Calu3 (cell line): ENCODE results near the gene EPSTI1. TPM values are rescaled to one million over a fixed set of nuclear protein-coding genes. Genes with fewer than 3 reads are reported as not detected.
A peak's percentile ranks its signal among the peaks of the same experiment; 100 is the strongest.
"Not testable (repeated sequence)": the region's sequence is repeated elsewhere in the genome, so short reads cannot be mapped to it uniquely, and the experiment has no call there.

ENCODE experiments used
- Bru-seq: library from RNA; stranded (reverse); fragments of 400-500 nt; gene quantifications from one replicate; lab custom pipeline; 2021; lab: Mats Ljungman, UMichigan
- BruChase-seq, 2 experiments: library from RNA; stranded (reverse); fragments of 400-500 nt; gene quantifications; one replicate each; lab custom pipeline; 2021; lab: Mats Ljungman, UMichigan
- BruUV-seq: library from RNA; stranded (reverse); fragments of 400-500 nt; replicated peaks from 2 replicates; lab custom pipeline; 2021; lab: Mats Ljungman, UMichigan
- CTCF ChIA-PET: fragments of 300-600 bp; sonication (Branson Sonifier 250); formaldehyde crosslinking; loops from one replicate; lab custom pipeline; 2022; ENCODE audit warnings: antibody characterized with exemption; lab: Charles Lee
- DNase-seq: peaks from one replicate; pipeline ENCODE4 v3.0.0; 2022
- H3K27ac Mint-ChIP-seq: one replicate; pipeline ENCODE4 v1.8.0; 2022; ENCODE audit warnings: mixed read lengths; ENCODE audit not compliant: unreplicated experiment
- H3K27me3 Mint-ChIP-seq: one replicate; pipeline ENCODE4 v1.8.0; 2022; ENCODE audit warnings: mixed read lengths; ENCODE audit not compliant: unreplicated experiment
- H3K36me3 Mint-ChIP-seq: one replicate; pipeline ENCODE4 v1.8.0; 2022; ENCODE audit warnings: mild to moderate bottlenecking, moderate library complexity, mixed read lengths; ENCODE audit not compliant: insufficient read depth, unreplicated experiment
- H3K4me1 Mint-ChIP-seq: one replicate; pipeline ENCODE4 v1.8.0; 2022; ENCODE audit warnings: mild to moderate bottlenecking, low read depth, mixed read lengths; ENCODE audit not compliant: unreplicated experiment
- H3K4me3 Mint-ChIP-seq: one replicate; pipeline ENCODE4 v1.8.0; 2022; ENCODE audit warnings: mild to moderate bottlenecking, low read depth, moderate library complexity, mixed read lengths; ENCODE audit not compliant: unreplicated experiment
- H3K9me3 Mint-ChIP-seq: one replicate; pipeline ENCODE4 v1.8.0; 2022; ENCODE audit warnings: low read depth, mixed read lengths; ENCODE audit not compliant: unreplicated experiment
- intact Hi-C: fragments of 100-400 bp; cut with micrococcal nuclease; formaldehyde crosslinking; loops from one replicate; pipeline ENCODE4 v1.10.0; 2022; ENCODE audit not compliant: unreplicated experiment
- long read RNA-seq: library from polyadenylated mRNA; stranded (forward); transcript quantifications from one replicate; pipeline ENCODE4 v2.0.0, GENCODE V29; 2022
- total RNA-seq: library from RNA; stranded (reverse); gene quantifications from 2 replicates; pipeline ENCODE4 v1.2.3, GENCODE V29; 2022
- TF ChIP-seq, protein P1 (sequence below): fragments of 200-600 bp; IDR thresholded peaks from one replicate; pipeline ENCODE4 v1.8.0; 2022; ENCODE audit warnings: antibody characterized with exemption; ENCODE audit not compliant: unreplicated experiment

Gene EPSTI1, protein sequence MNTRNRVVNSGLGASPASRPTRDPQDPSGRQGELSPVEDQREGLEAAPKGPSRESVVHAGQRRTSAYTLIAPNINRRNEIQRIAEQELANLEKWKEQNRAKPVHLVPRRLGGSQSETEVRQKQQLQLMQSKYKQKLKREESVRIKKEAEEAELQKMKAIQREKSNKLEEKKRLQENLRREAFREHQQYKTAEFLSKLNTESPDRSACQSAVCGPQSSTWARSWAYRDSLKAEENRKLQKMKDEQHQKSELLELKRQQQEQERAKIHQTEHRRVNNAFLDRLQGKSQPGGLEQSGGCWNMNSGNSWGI
- total RNA-seq (11.5 and 31.9 TPM in 2 replicates), Bru-seq, nascent RNA (percentile 82 among the genes with signal in this experiment), BruChase-seq, experiment 1, labeled RNA remaining after a 6-hour chase (percentile 65 among the genes with signal in this experiment), BruChase-seq, experiment 2, labeled RNA remaining after a 2-hour chase (percentile 56 among the genes with signal in this experiment)
- long read RNA-seq, transcript EPSTI1-203 (12 exons, 957 nt): minor isoform, 5 of 58 reads
- long read RNA-seq, transcript EPSTI1-201 (11 exons, 3,114 nt): major isoform, 36 of 58 reads
- long read RNA-seq, partial matches to known transcripts: 1 of 58 reads
- long read RNA-seq, other reads (novel, unspliced or antisense): 16 of 58 reads

DNA sequence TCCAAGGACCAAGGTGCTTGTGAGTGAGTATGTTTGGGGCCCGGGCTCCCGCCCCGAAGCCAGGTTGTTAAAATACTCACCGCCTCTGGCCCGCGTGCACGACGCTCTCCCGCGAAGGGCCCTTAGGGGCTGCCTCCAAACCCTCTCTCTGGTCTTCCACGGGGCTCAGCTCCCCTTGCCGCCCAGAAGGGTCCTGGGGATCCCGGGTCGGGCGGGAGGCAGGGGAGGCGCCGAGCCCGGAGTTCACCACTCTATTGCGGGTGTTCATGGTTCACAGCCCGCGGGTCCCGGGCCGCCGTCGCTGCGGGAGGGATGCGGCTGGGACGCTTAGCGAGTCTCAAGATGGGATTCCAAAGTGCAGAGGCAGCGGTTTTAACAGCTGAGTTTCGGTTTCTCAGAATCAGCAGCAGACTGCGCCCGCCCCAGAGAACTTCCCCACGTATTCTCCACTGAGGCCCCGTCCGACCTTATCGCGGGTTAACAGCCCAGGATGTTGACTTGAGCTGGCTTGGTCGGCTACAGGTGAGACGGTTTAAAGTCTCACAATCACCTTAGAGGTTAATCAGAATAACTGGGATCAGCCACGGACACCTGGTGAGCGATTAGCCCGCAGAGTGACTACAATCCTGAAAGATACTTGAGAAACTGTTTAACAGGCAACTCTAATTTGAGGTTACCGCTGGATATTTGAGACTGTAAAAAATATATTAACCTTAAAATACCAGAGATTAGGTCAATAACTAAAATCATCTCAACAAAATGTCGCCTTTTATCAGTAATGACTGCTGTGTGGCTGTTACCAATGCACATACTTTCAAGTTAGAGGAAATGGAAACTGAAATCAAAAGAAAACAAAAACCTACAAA is at the start of gene EPSTI1:
TSS of gene EPSTI1 (minus strand) at position 344 of the 866 bp plus-strand sequence. CDS start at position 268, 76 bp downstream.
- peaks cover 15% of the 10 kb centered on the region for H3K4me1 Mint-ChIP-seq
- CTCF ChIA-PET: interaction anchor here (1.2 kb wide), 1 partner anchor 23 kb away, joined by 3 read pairs; no protein-coding TSS in a partner anchor
- no peaks in the 10 kb centered on the region for H3K27me3 Mint-ChIP-seq
- TF ChIP-seq, protein P1, sequence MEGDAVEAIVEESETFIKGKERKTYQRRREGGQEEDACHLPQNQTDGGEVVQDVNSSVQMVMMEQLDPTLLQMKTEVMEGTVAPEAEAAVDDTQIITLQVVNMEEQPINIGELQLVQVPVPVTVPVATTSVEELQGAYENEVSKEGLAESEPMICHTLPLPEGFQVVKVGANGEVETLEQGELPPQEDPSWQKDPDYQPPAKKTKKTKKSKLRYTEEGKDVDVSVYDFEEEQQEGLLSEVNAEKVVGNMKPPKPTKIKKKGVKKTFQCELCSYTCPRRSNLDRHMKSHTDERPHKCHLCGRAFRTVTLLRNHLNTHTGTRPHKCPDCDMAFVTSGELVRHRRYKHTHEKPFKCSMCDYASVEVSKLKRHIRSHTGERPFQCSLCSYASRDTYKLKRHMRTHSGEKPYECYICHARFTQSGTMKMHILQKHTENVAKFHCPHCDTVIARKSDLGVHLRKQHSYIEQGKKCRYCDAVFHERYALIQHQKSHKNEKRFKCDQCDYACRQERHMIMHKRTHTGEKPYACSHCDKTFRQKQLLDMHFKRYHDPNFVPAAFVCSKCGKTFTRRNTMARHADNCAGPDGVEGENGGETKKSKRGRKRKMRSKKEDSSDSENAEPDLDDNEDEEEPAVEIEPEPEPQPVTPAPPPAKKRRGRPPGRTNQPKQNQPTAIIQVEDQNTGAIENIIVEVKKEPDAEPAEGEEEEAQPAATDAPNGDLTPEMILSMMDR: no peak
- no TSS peak for BruUV-seq
- peaks cover 8% of the 10 kb centered on the region for H3K36me3 Mint-ChIP-seq
- peak within 1 kb of the TSS; percentile 56 for H3K27ac Mint-ChIP-seq
- peak; percentile 46 for DNase-seq
- peak within 1 kb of the TSS; percentile 83 for H3K4me3 Mint-ChIP-seq
- H3K9me3 Mint-ChIP-seq: no peaks in the 10 kb centered on the region
- intact Hi-C loops: loop anchor here (10.0 kb wide), 1 partner anchor 53 kb away; no protein-coding TSS in a partner anchor

DNA sequence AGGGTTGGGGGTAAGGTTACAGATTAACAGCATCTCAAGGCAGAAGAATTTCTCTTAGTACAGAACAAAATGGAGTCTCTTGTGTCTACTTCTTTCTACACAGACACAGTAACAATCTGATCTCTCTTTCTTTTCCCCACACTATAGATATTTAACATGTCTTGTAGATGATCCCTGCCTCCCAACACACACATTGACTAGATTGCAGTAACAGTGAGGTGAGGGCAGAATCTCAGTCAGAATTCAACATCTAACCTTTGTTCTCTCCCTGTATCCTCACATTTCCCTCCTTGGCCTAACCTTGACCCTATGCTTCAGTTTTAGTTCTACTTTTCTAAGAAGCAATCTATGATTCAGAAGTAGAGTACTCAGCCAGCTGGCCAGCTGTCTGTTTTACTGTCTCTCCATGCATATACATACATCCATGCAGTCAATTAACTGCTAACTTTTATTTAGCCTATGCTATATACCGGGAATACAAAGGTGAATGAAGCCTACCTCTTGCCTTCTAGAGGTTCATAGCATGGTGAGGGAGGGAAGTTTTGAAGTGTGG is 49.4 kb upstream of the EPSTI1 start:
- BruUV-seq: no TSS peak
- H3K4me1 Mint-ChIP-seq: peaks cover 60% of the 10 kb centered on the region
- CTCF ChIA-PET: no interaction called here
- H3K27me3 Mint-ChIP-seq: no peaks in the 10 kb centered on the region
- no peak overlapping the region for H3K27ac Mint-ChIP-seq
- H3K36me3 Mint-ChIP-seq: peaks cover 9% of the 10 kb centered on the region
- TF ChIP-seq, protein P1: no peak
- intact Hi-C loops: loop anchor here (10.0 kb wide), 1 partner anchor 47 kb away; the partner anchor contains the start of gene EPSTI1
- no peaks in the 10 kb centered on the region for H3K9me3 Mint-ChIP-seq
- no peak overlapping the region for H3K4me3 Mint-ChIP-seq
- DNase-seq: no peak

DNA sequence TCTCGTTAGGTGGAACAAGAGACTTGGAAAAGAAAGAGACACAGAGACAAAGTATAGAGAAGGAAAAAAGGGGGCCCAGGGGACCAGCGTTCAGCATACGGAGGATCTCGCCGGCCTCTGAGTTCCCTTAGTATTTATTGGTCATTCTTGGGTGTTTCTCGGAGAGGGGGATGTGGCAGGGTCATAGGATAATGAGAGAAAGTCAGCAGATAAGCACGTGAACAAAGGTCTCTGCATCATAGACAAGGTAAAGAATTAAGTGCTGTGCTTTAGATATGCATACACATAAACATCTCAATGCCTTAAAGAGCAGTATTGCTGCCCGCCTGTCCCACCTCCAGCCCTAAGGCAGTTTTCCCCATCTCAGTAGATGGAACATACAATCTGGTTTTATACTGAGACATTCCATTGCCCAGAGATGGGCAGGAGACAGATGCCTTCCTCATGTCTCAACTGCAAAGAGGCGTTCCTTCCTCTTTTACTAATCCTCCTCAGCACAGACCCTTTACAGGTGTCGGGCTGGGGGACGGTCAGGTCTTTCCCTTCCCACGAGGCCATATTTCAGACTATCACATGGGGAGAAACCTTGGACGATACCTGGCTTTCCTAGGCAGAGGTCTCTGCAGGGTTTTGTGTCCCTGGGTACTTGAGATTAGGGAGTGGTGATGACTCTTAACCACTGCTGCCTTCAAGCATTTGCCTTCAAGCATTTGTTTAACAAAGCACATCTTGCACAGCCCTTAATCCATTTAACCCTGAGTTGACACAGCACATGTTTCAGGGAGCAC is 48.7 kb upstream of the EPSTI1 start:
- H3K4me1 Mint-ChIP-seq: peaks cover 53% of the 10 kb centered on the region
- BruUV-seq, H3K4me3 Mint-ChIP-seq, H3K27me3 Mint-ChIP-seq, H3K36me3 Mint-ChIP-seq, H3K27ac Mint-ChIP-seq, H3K9me3 Mint-ChIP-seq, DNase-seq, CTCF ChIA-PET: not testable (repeated sequence)
- intact Hi-C loops: loop anchor here (10.0 kb wide), 1 partner anchor 46 kb away; the partner anchor contains the start of gene EPSTI1

DNA sequence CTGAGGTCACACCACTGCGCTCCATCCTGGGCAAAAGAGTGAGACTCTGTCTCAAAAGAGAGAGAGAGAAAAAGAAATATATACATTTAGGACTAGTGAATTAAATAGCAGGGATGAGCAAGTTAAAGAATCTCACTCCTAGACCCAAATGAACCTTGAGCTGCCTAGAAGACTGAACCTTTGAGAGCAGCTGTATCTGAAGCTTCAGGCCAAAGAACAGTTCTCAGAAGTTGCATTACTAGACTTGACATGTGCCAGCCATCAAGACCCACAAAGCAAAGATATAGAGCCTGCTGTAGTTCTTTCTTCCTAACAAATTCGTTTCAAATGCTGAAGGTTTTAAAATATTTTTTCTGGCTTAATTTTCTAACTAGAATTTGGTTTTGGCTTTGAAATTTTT is 47.9 kb upstream of the EPSTI1 start:
- Mint-ChIP-seq H3K36me3 (peaks cover 5% of the 10 kb centered on the region), H3K4me1 (peaks cover 47% of the 10 kb centered on the region), H3K4me3 (no peak overlapping the region), H3K9me3 (no peaks in the 10 kb centered on the region), H3K27me3 (no peaks in the 10 kb centered on the region), H3K27ac (no peak overlapping the region)
- DNase-seq: no peak
- BruUV-seq: no TSS peak
- CTCF ChIA-PET: no interaction called here
- TF ChIP-seq, protein P1: no peak
- intact Hi-C loops: loop anchor here (10.0 kb wide), 1 partner anchor 45 kb away; the partner anchor contains the start of gene EPSTI1
